Spleen (tissue), 13 donors: ENCODE data around the gene MDFI. TPM values are rescaled to one million over a fixed set of nuclear protein-coding genes. Genes with fewer than 3 reads are reported as not detected.

Experiments used
- DNase-seq: peaks from one replicate; pipeline ENCODE4 v3.0.0-alpha.2; 2020
- H3K27ac ChIP-seq, 8 donors: fragments of 200-600 bp; sonication (generic) in 7 of 8; 1 replicate in 4 of 8; 2 replicates in 4 of 8; pipeline versions ENCODE4 v1.5.0 to v1.8.0; 2016 to 2021; ENCODE audit warnings: inconsistent platforms in 4 of 8, mild to moderate bottlenecking in 4 of 8, moderate library complexity in 1 of 8
- H3K27me3 ChIP-seq, 7 donors: fragments of 200-600 bp; sonication (generic) in 6 of 7; replicated peaks in 1 of 7; 1 replicate in 4 of 7; 2 replicates in 3 of 7; pipeline versions ENCODE4 v1.5.0 to v1.8.0; 2016 to 2021; ENCODE audit warnings: inconsistent platforms in 3 of 7, mild to moderate bottlenecking in 1 of 7
- H3K36me3 ChIP-seq, 6 donors: fragments of 200-600 bp; sonication (generic) in 5 of 6; 1 replicate in 4 of 6; 2 replicates in 2 of 6; pipeline versions ENCODE4 v1.5.0 to v1.8.0; 2016 to 2021; ENCODE audit warnings: inconsistent platforms in 2 of 6
- H3K4me1 ChIP-seq, 6 donors: fragments of 200-600 bp; sonication (generic) in 5 of 6; 1 replicate in 3 of 6; 2 replicates in 3 of 6; pipeline versions ENCODE4 v1.5.0 to v1.8.0; 2016 to 2021; ENCODE audit warnings: inconsistent platforms in 3 of 6
- H3K4me3 ChIP-seq, 8 donors: fragments of 200-600 bp; sonication (generic) in 7 of 8; 1 replicate in 4 of 8; 2 replicates in 4 of 8; pipeline versions ENCODE4 v1.5.0 to v1.8.0; 2016 to 2021; ENCODE audit warnings: inconsistent platforms in 4 of 8, mild to moderate bottlenecking in 4 of 8, moderate library complexity in 2 of 8
- H3K9me3 ChIP-seq, 8 donors: fragments of 200-600 bp; sonication (generic) in 7 of 8; 1 replicate in 4 of 8; 2 replicates in 4 of 8; pipeline versions ENCODE4 v1.5.0 to v1.8.0; 2016 to 2021; ENCODE audit warnings: inconsistent platforms in 4 of 8
- CTCF ChIP-seq, 11 experiments: fragments of 200-600 bp in 7 of 11; fragments of 450-650 bp in 4 of 11; sonication (generic) in 4 of 11; IDR thresholded peaks in 8 of 11; conservative IDR thresholded peaks in 3 of 11; 1 replicate in 7 of 11; 2 replicates in 4 of 11; pipeline versions ENCODE4 v1.4.0 to v1.8.0; 2016 to 2021; ENCODE audit warnings: antibody characterized with exemption in 11 of 11, inconsistent platforms in 4 of 11, mild to moderate bottlenecking in 1 of 11
- POLR2A ChIP-seq, 3 donors: fragments of 450-650 bp; IDR thresholded peaks; one replicate each; pipeline ENCODE4 v1.5.1; 2017; ENCODE audit warnings: antibody characterized with exemption in 3 of 3, mild to moderate bottlenecking in 1 of 3
- POLR2AphosphoS5 ChIP-seq, 3 donors: sonication (generic); formaldehyde crosslinking; IDR thresholded peaks; one replicate each; pipeline ENCODE4 v1.5.1; 2017; ENCODE audit warnings: antibody characterized with exemption in 3 of 3
- WGBS, 5 donors: extraction: QIAGEN DNeasy Blood & Tissue Kit in 3 of 5; methylation state at CpG; one replicate each; pipeline versions ENCODE4 v1.1.5 to v1.1.7; 2013 to 2018; 5-methylcytosine and 5-hydroxymethylcytosine counted together
- intact Hi-C: fragments of 100-400 bp; cut with DNase I; formaldehyde crosslinking; loops from one replicate; pipeline ENCODE4 v1.15.0; 2023; ENCODE audit warnings: low total_unique reads
- long read RNA-seq, 2 donors: transcript quantifications; one replicate each; lab custom pipeline, GENCODE V29; 2026
- polyA plus RNA-seq, 3 donors: library from polyadenylated mRNA; stranded (reverse); fragments of 200-250 nt; gene quantifications; one replicate each; pipeline ENCODE4 v1.2.1, GENCODE V29; 2013
- total RNA-seq, 7 donors: library from RNA; depleted of rRNA in 3 of 7; stranded (reverse); fragments of >200 nt in 3 of 7; fragmentation: NEBNext Ultra II Directional in 4 of 7; extraction: Animal tissue kit (Norgen Biotek cat#: 25700) in 4 of 7; gene quantifications; one replicate each; pipeline versions ENCODE4 v1.1.0 to v1.2.1, GENCODE V29; 2016 to 2021
- donor health status: healthy with polysubstance abuse.
- donor health status: DM: no; HTN: no; CAD: no; lungs with moderate emphysema.
- donor health status: DM: no; HTN: no; CAD: no.
- donor health status: Bipolar disorder and iron deficiency.
- donor health status: healthy.
- donor health status: DM: no; HTN: no; CAD: no.
- donor health status: DM: yes; HTN: yes; CAD: no.

The MDFI gene
- under 1 TPM in 2 of 7 donors, not detected in 5; 0.47 to 0.82 TPM for total RNA-seq
- polyA plus RNA-seq: under 1 TPM; 0.28 to 0.68 (median 0.35) TPM
- long read RNA-seq, donor 1, transcript MDFI-201 (5 exons, 1,629 nt): major isoform, 12 of 16 reads
- long read RNA-seq, donor 1, partial matches to known transcripts: 0 of 16 reads
- long read RNA-seq, donor 1, other reads (novel, unspliced or antisense): 0 of 16 reads
- long read RNA-seq, donor 2, transcript MDFI-201 (5 exons, 1,629 nt): major isoform, 5 of 9 reads
- long read RNA-seq, donor 2, partial matches to known transcripts: 0 of 9 reads
- long read RNA-seq, donor 2, other reads (novel, unspliced or antisense): 0 of 9 reads

GRCh38 chr6:41638002-41638934 lies at the start of gene MDFI:
TSS of gene MDFI (plus strand) at chr6:41638468. CDS start at chr6:41638750, 282 bp downstream.
- DNase-seq: peak; percentile 56
- peak within 1 kb of the TSS; percentile 18 to 68 (median 33) for H3K4me3 ChIP-seq

GRCh38 chr6:41589223-41589622 lies 49.0 kb upstream of the MDFI start:
- Histone ChIP-seq H3K4me3 (no peak overlapping the region), H3K27me3 (no peaks in the 10 kb centered on the region), H3K36me3 (peaks cover 0 to 87% (median 18%) of the 10 kb centered on the region in 6 donors), H3K27ac (no peak overlapping the region), H3K4me1 (no peaks in the 10 kb centered on the region), H3K9me3 (no peaks in the 10 kb centered on the region)
- TF ChIP-seq POLR2A (IDR thresholded peaks at IDR 0.05) (no peak), CTCF (IDR thresholded peaks at IDR 0.05 in 8 of 11, conservative IDR thresholded peaks at IDR 0.05 in 3 of 11) (no peak), POLR2AphosphoS5 (IDR thresholded peaks at IDR 0.05) (no peak)
- no peak for DNase-seq
- intact Hi-C loops: no loop called here
- WGBS, 5 donors: 90 to 95% (median 92%) methylated on average over 4 of the region's 4 CpGs

More at GRCh38 chr6:41638002-41638934, at the start of gene MDFI:
- intact Hi-C loops: no loop called here
- TF ChIP-seq POLR2AphosphoS5 (IDR thresholded peaks at IDR 0.05): no peak
- TF ChIP-seq POLR2A (IDR thresholded peaks at IDR 0.05): no peak
- no peak for TF ChIP-seq CTCF (IDR thresholded peaks at IDR 0.05 in 8 of 11, conservative IDR thresholded peaks at IDR 0.05 in 3 of 11)
- WGBS, 5 donors: 1 to 3% (median 2%) methylated on average over 56 to 86 of the region's 86 CpGs
- Histone ChIP-seq H3K27me3 (peaks cover 7 to 62% (median 36%) of the 10 kb centered on the region in 7 donors), H3K27ac (no peak within 1 kb of the TSS), H3K9me3 (no peaks in the 10 kb centered on the region), H3K4me1 (peaks cover 14 to 42% (median 28%) of the 10 kb centered on the region in 6 donors), H3K36me3 (no peaks in the 10 kb centered on the region)

- WGBS, 5 donors: 91 to 96% (median 93%) methylated on average over 23 to 39 of the region's 39 CpGs
- no peak overlapping the region for H3K27ac ChIP-seq
- H3K36me3 ChIP-seq: peaks cover 0 to 87% (median 22%) of the 10 kb centered on the region in 6 donors
- no peaks in the 10 kb centered on the region for H3K9me3 ChIP-seq
- DNase-seq: no peak
- H3K4me3 ChIP-seq: no peak overlapping the region
- TF ChIP-seq POLR2AphosphoS5 (IDR thresholded peaks at IDR 0.05): peak in 1 of 3 donors; percentile 29
- TF ChIP-seq POLR2A (IDR thresholded peaks at IDR 0.05): no peak
- H3K4me1 ChIP-seq: no peaks in the 10 kb centered on the region
- intact Hi-C loops: loop anchor here (5.0 kb wide), 3 partner anchors 128 to 218 kb away; no protein-coding TSS in a partner anchor
- H3K27me3 ChIP-seq: no peaks in the 10 kb centered on the region
Measured at GRCh38 chr6:41589636-41590622, 48.3 kb upstream of the MDFI start.

GRCh38 chr6:41591122-41591521 lies 47.1 kb upstream of the MDFI start:
- Histone ChIP-seq H3K27ac (no peak overlapping the region), H3K36me3 (peaks cover 0 to 85% (median 25%) of the 10 kb centered on the region in 6 donors), H3K4me3 (no peak overlapping the region), H3K9me3 (no peaks in the 10 kb centered on the region), H3K27me3 (no peaks in the 10 kb centered on the region), H3K4me1 (no peaks in the 10 kb centered on the region)
- intact Hi-C loops: loop anchor here (5.0 kb wide), 3 partner anchors 129 to 219 kb away; no protein-coding TSS in a partner anchor
- no peak for TF ChIP-seq CTCF (IDR thresholded peaks at IDR 0.05 in 8 of 11, conservative IDR thresholded peaks at IDR 0.05 in 3 of 11)
- no peak for TF ChIP-seq POLR2AphosphoS5 (IDR thresholded peaks at IDR 0.05)
- no peak for TF ChIP-seq POLR2A (IDR thresholded peaks at IDR 0.05)
- WGBS, 5 donors: 88 to 97% (median 90%) methylated on average over 6 of the region's 6 CpGs
- DNase-seq: no peak
